HFFc6 (cell line): Measurements from ENCODE around the gene PPP5C. TPM values are rescaled to one million over a fixed set of nuclear protein-coding genes. Genes with fewer than 3 reads are reported as not detected.

Source experiments
- DNase-seq: peaks from one replicate; pipeline ENCODE4 v3.0.0-alpha.2; 2018
- H3K27ac Mint-ChIP-seq: 2 replicates; pipeline ENCODE4 v1.8.0; 2020; ENCODE audit warnings: mild to moderate bottlenecking, mixed read lengths
- H3K27me3 Mint-ChIP-seq: 2 replicates; pipeline ENCODE4 v1.8.0; 2021; ENCODE audit warnings: mild to moderate bottlenecking, moderate library complexity, mixed read lengths; ENCODE audit not compliant: insufficient read depth
- H3K36me3 Mint-ChIP-seq: 2 replicates; pipeline ENCODE4 v1.8.0; 2021; ENCODE audit warnings: low read depth, mixed read lengths
- H3K4me1 Mint-ChIP-seq: 2 replicates; pipeline ENCODE4 v1.8.0; 2020; ENCODE audit warnings: low read depth, mixed read lengths
- H3K4me3 Mint-ChIP-seq: 2 replicates; pipeline ENCODE4 v1.8.0; 2020; ENCODE audit warnings: mild to moderate bottlenecking, moderate library complexity, mixed read lengths
- H3K9me3 Mint-ChIP-seq: 2 replicates; pipeline ENCODE4 v1.8.0; 2020; ENCODE audit warnings: mild to moderate bottlenecking, mixed read lengths
- long read RNA-seq: library from polyadenylated mRNA; unstranded; transcript quantifications from one replicate; pipeline ENCODE4 v2.0.0, GENCODE V29; 2019
- total RNA-seq, 6 experiments: library from RNA; stranded (reverse); fragmentation: NEBNext Ultra II Directional; extraction: Animal tissue kit (Norgen Biotek cat#: 25700); gene quantifications; 2 replicates in 1 of 6; 3 replicates in 5 of 6; pipeline ENCODE4 v1.2.3, GENCODE V29; 2021
- TF ChIP-seq, protein P1 (sequence below): fragments of 200-600 bp; sonication (generic); IDR thresholded peaks from 2 replicates; pipeline ENCODE4 v1.5.0; 2021; ENCODE audit warnings: antibody characterized with exemption, mild to moderate bottlenecking

Gene PPP5C, protein sequence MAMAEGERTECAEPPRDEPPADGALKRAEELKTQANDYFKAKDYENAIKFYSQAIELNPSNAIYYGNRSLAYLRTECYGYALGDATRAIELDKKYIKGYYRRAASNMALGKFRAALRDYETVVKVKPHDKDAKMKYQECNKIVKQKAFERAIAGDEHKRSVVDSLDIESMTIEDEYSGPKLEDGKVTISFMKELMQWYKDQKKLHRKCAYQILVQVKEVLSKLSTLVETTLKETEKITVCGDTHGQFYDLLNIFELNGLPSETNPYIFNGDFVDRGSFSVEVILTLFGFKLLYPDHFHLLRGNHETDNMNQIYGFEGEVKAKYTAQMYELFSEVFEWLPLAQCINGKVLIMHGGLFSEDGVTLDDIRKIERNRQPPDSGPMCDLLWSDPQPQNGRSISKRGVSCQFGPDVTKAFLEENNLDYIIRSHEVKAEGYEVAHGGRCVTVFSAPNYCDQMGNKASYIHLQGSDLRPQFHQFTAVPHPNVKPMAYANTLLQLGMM
- 10 to 100 TPM; 62.8 to 80.6 (median 76.3) TPM for total RNA-seq
- long read RNA-seq, transcript PPP5C-201 (13 exons, 2,109 nt), result major isoform, 81 of 97 reads
- long read RNA-seq, partial matches to known transcripts, result 5 of 97 reads
- long read RNA-seq, other reads (novel, unspliced or antisense), result 10 of 97 reads

DNA sequence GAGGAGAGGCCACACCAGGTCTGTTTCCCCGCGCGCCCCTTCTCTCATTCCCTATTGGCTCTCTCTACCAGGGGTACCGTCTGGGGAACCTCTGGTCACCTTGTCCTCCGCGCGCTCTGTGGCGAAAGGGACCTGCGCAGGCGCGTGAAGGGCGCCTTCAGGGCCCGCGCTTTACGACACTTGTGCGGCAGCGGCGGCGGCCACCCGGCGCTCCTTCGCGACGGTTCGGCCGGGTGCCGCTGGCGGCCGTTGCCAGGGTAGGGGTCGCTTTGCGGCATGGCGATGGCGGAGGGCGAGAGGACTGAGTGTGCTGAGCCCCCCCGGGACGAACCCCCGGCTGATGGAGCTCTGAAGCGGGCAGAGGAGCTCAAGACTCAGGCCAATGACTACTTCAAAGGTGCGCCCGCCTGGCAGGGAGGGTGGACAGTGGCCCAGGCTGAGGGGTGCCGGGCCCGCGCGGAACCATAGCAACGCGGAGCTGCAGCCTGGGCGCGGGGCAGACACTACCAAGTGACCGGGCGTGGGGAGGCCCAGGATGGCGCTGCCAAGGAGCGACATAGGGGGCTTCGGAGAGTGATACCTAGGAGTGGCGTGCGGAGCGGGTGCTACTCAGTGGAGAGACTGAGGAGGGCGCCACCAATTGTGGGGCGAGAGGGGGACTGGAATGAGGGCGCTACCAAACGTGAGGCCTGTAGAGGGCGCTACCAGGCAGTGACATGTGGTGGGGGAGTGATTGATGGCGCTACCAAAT lies at the start of gene PPP5C:
Gene PPP5C, plus strand, starts transcription at position 267 of the 751 bp plus-strand sequence. Its CDS starts 10 bp downstream, at position 277.
- peak; percentile 90 for DNase-seq
- Mint-ChIP-seq H3K4me1 (peaks cover 53% of the 10 kb centered on the region), H3K27ac (peak within 1 kb of the TSS; percentile 85), H3K9me3 (no peaks in the 10 kb centered on the region), H3K4me3 (peak within 1 kb of the TSS; percentile 97), H3K27me3 (peaks cover 6% of the 10 kb centered on the region), H3K36me3 (peaks cover 10% of the 10 kb centered on the region)
- TF ChIP-seq, protein P1, sequence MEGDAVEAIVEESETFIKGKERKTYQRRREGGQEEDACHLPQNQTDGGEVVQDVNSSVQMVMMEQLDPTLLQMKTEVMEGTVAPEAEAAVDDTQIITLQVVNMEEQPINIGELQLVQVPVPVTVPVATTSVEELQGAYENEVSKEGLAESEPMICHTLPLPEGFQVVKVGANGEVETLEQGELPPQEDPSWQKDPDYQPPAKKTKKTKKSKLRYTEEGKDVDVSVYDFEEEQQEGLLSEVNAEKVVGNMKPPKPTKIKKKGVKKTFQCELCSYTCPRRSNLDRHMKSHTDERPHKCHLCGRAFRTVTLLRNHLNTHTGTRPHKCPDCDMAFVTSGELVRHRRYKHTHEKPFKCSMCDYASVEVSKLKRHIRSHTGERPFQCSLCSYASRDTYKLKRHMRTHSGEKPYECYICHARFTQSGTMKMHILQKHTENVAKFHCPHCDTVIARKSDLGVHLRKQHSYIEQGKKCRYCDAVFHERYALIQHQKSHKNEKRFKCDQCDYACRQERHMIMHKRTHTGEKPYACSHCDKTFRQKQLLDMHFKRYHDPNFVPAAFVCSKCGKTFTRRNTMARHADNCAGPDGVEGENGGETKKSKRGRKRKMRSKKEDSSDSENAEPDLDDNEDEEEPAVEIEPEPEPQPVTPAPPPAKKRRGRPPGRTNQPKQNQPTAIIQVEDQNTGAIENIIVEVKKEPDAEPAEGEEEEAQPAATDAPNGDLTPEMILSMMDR, result peak; percentile 86

DNA sequence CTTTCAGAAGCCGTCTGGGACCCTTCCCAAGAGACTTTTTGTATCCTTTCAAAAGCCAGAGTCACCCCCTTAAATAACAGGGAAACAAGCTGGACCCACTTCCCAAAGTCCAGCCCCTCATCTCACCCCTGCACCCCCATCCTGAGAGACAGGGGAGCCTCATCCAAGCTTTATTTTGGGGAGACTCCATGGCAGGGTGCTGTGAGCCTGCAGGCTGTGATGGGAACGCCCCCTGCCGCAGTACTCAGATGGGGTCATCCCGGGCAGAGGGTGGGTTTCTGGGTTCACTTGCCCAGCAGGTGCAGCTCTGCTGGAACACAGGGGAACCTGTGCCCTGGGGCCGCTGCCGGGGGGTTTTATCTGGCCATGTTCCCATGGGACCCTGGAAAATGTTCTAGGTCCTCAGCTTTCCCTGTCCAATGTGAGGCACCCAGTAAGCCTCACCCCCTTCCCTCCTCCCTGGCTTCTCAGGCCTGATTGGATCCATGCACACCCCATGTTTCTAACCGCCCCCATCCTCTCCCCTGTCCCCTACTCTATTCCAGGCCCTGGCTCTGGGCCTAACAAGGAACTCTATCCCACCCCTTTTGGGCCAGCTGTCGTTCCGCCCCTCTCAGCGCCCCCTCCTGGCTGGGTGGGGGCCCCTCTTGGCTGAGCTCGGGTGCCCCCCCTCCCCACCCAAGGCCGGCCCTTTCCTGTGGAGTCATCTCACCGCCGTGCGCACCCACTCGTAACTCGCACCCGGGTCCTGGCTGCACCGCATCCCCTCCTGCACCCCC lies 49.0 kb upstream of the PPP5C start:
- no peaks in the 10 kb centered on the region for H3K9me3 Mint-ChIP-seq
- H3K4me3 Mint-ChIP-seq, result peak overlapping the region; percentile 67; the same call in 1 of the 2 replicates
- no peaks in the 10 kb centered on the region for H3K36me3 Mint-ChIP-seq
- H3K27ac Mint-ChIP-seq, result no peak overlapping the region
- peaks cover 24% of the 10 kb centered on the region for H3K4me1 Mint-ChIP-seq
- peaks cover 4% of the 10 kb centered on the region for H3K27me3 Mint-ChIP-seq
- TF ChIP-seq, protein P1, result peak; percentile 38
- DNase-seq, result no peak

- H3K4me1 Mint-ChIP-seq, result peaks cover 24% of the 10 kb centered on the region
- H3K27me3 Mint-ChIP-seq, result peaks cover 4% of the 10 kb centered on the region
- no peak for DNase-seq
- TF ChIP-seq, protein P1, result no peak
- H3K27ac Mint-ChIP-seq, result no peak overlapping the region; the same call in 1 of the 2 replicates
- H3K4me3 Mint-ChIP-seq, result peak overlapping the region; percentile 67; the same call in 1 of the 2 replicates
- no peaks in the 10 kb centered on the region for H3K36me3 Mint-ChIP-seq
- H3K9me3 Mint-ChIP-seq, result no peaks in the 10 kb centered on the region
These were observed 48.3 kb upstream of the PPP5C start for GRCh38 chr19:46298479-46299003.

DNA sequence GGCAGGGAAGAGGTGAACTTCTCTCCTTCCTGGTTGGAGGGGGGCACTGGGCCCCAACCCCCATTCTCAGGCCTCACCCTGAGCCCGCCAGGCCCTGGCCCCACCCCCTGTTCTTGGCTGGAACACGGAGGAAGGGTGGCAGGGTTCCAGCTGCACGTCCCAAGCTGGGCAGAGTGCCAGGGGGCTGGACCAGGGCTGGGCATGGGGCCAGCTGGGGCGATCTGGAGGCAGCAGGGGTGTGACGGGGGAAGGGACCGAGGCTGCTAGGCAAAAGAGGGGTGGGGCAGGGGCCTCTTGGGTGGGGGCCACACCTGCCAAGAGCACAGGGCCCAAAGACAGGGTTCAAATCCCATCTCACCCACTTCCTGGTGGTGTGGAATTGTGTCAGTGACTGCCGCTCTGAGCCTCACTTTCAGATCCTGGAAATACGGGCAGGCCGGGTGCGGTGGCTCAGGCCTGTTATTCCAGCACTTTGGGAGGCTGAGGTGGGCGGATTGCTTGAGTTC lies 47.8 kb upstream of the PPP5C start:
- TF ChIP-seq, protein P1, result no peak
- H3K27ac Mint-ChIP-seq, result no peak overlapping the region; the same call in 1 of the 2 replicates
- peak overlapping the region; percentile 67 for H3K4me3 Mint-ChIP-seq
- H3K9me3 Mint-ChIP-seq, result no peaks in the 10 kb centered on the region
- no peaks in the 10 kb centered on the region for H3K36me3 Mint-ChIP-seq
- H3K4me1 Mint-ChIP-seq, result peaks cover 24% of the 10 kb centered on the region
- H3K27me3 Mint-ChIP-seq, result peaks cover 4% of the 10 kb centered on the region
- peak; percentile 49 for DNase-seq
